Naive thymus-derived CD4-positive, alpha-beta T cell (primary cell): ENCODE data around the gene POLR2C. TPM values are rescaled to one million over a fixed set of nuclear protein-coding genes. Genes with fewer than 3 reads are reported as not detected.

Experiments
- ATAC-seq: fragments of 150-1000 bp; cut with Tn5 transposase; 2 replicates; pipeline ENCODE4 v1.10.0; 2021; ENCODE audit warnings: mild to moderate bottlenecking, moderate library complexity
- CTCF ChIA-PET: fragments of 350-600 bp; sonication (Branson Sonifier 250); formaldehyde crosslinking; loops from one replicate; lab custom pipeline; 2021; ENCODE audit warnings: antibody characterized with exemption; lab: Charles Lee
- POLR2A ChIA-PET: fragments of 350-600 bp; sonication (Branson Sonifier 250); formaldehyde crosslinking; loops from one replicate; lab custom pipeline; 2021; ENCODE audit warnings: antibody characterized with exemption, inconsistent platforms; lab: Charles Lee
- DNase-seq, 9 donors: peaks; one replicate each; pipeline versions ENCODE4 v3.0.0 to v3.0.0-alpha.2; 2020 to 2022; ENCODE audit warnings: mixed read lengths in 1 of 9
- H3K27ac ChIP-seq: one replicate; pipeline ENCODE4 v1.7.0; 2013; ENCODE audit warnings: mild to moderate bottlenecking, low read depth, low read length, moderate library complexity
- H3K27me3 ChIP-seq, 2 donors: one replicate each; pipeline ENCODE4 v1.7.0; 2013; ENCODE audit warnings: low read length in 2 of 2, mild to moderate bottlenecking in 2 of 2, moderate library complexity in 2 of 2; ENCODE audit not compliant: control insufficient read depth in 2 of 2, insufficient read depth in 2 of 2
- H3K36me3 ChIP-seq, 3 experiments: 1 replicate in 2 of 3; 2 replicates in 1 of 3; pipeline ENCODE4 v1.7.0; 2013; ENCODE audit warnings: low read length in 3 of 3, mild to moderate bottlenecking in 3 of 3, moderate library complexity in 1 of 3; ENCODE audit not compliant: insufficient read depth in 3 of 3, control insufficient read depth in 2 of 3
- H3K4me1 ChIP-seq, 2 donors: one replicate each; pipeline ENCODE4 v1.7.0; 2013; ENCODE audit warnings: low read length in 2 of 2, mild to moderate bottlenecking in 2 of 2, moderate library complexity in 1 of 2; ENCODE audit not compliant: control insufficient read depth in 2 of 2, insufficient read depth in 2 of 2
- H3K4me3 ChIP-seq: 2 replicates; pipeline ENCODE4 v1.7.0; 2013; ENCODE audit warnings: mild to moderate bottlenecking, low read length
- H3K9me3 ChIP-seq, 3 experiments: 1 replicate in 2 of 3; 2 replicates in 1 of 3; pipeline ENCODE4 v1.7.0; 2013; ENCODE audit warnings: low read length in 3 of 3; ENCODE audit not compliant: control insufficient read depth in 2 of 3
- H3K27ac Mint-ChIP-seq, 9 donors: one replicate each; pipeline ENCODE4 v1.8.0; 2020 to 2022; ENCODE audit warnings: mixed read lengths in 9 of 9, mild to moderate bottlenecking in 8 of 9, moderate library complexity in 5 of 9, inconsistent platforms in 2 of 9
- H3K27me3 Mint-ChIP-seq, 5 donors: one replicate each; pipeline ENCODE4 v1.8.0; 2021 to 2022; ENCODE audit warnings: mixed read lengths in 5 of 5, mild to moderate bottlenecking in 1 of 5
- H3K36me3 Mint-ChIP-seq, 5 donors: one replicate each; pipeline ENCODE4 v1.8.0; 2020 to 2022; ENCODE audit warnings: mixed read lengths in 5 of 5, mild to moderate bottlenecking in 3 of 5, inconsistent platforms in 1 of 5
- H3K4me1 Mint-ChIP-seq, 7 donors: one replicate each; pipeline ENCODE4 v1.8.0; 2020 to 2022; ENCODE audit warnings: mixed read lengths in 7 of 7, mild to moderate bottlenecking in 3 of 7, inconsistent platforms in 1 of 7
- H3K4me3 Mint-ChIP-seq, 10 donors: one replicate each; pipeline ENCODE4 v1.8.0; 2020 to 2022; ENCODE audit warnings: mild to moderate bottlenecking in 10 of 10, mixed read lengths in 10 of 10, moderate library complexity in 6 of 10, inconsistent platforms in 2 of 10
- H3K9me3 Mint-ChIP-seq, 11 donors: one replicate each; pipeline ENCODE4 v1.8.0; 2020 to 2022; ENCODE audit warnings: mixed read lengths in 11 of 11, mild to moderate bottlenecking in 4 of 11, inconsistent platforms in 1 of 11, moderate library complexity in 1 of 11
- intact Hi-C, 2 donors: fragments of 100-400 bp; cut with micrococcal nuclease; formaldehyde crosslinking; loops; one replicate each; pipeline ENCODE4 v1.15.1; 2023
- polyA plus RNA-seq, 2 donors: library from polyadenylated mRNA; unstranded; fragments of 300-500 nt; fragmentation: Illumina TruSeq; gene quantifications; one replicate each; pipeline ENCODE4 v1.2.3, GENCODE V29; 2021
- total RNA-seq, 6 experiments: library from RNA in 5 of 6; stranded (reverse) in 5 of 6; gene quantifications; 1 replicate in 5 of 6; 2 replicates in 1 of 6; pipeline ENCODE4 v1.2.3 and lab custom pipeline; 2021 to 2026

Gene POLR2C
- total and polyA plus RNA-seq, 7 experiments from 2014 or later = 45.0 to 96.3 (median 72.5) TPM

GRCh38 chr16:57470711-57471110, 8.2 kb downstream of the POLR2C start:
- DNase-seq (no peak), ATAC-seq (no peak)
- Mint-ChIP-seq H3K9me3 (no peaks in the 10 kb centered on the region), H3K27ac (no peak overlapping the region), H3K4me3 (no peak overlapping the region), H3K27me3 (no peaks in the 10 kb centered on the region), H3K4me1 (peaks cover 11 to 16% (median 13%) of the 10 kb centered on the region in 7 donors), H3K36me3 (peaks cover 4 to 42% (median 10%) of the 10 kb centered on the region in 5 donors)
- Histone ChIP-seq H3K27ac (no peak overlapping the region), H3K9me3 (no peaks in the 10 kb centered on the region), H3K4me1 (no peaks in the 10 kb centered on the region), H3K36me3 (peaks cover 24 to 77% (median 32%) of the 10 kb centered on the region in 3 experiments), H3K27me3 (no peaks in the 10 kb centered on the region), H3K4me3 (no peak overlapping the region)
- intact Hi-C loops = no loop called here
- CTCF ChIA-PET = no interaction called here
- POLR2A ChIA-PET = interaction anchor here (1.0 to 1.9 kb wide), 2 partner anchors 8 to 16 kb away, joined by 3 to 5 read pairs; partner anchors contain the start of genes DOK4 and POLR2C

GRCh38 chr16:57471209-57471608, 8.7 kb downstream of the POLR2C start:
- peaks cover 10 to 16% (median 12%) of the 10 kb centered on the region in 7 donors for H3K4me1 Mint-ChIP-seq
- peaks cover 0 to 37% (median 5%) of the 10 kb centered on the region in 5 donors for H3K36me3 Mint-ChIP-seq
- no peak overlapping the region for H3K27ac ChIP-seq
- CTCF ChIA-PET = no interaction called here
- H3K4me1 ChIP-seq = peaks cover 4% of the 10 kb centered on the region in 2 donors
- H3K4me3 ChIP-seq = no peak overlapping the region
- H3K27me3 ChIP-seq = no peaks in the 10 kb centered on the region
- DNase-seq (no peak), ATAC-seq (no peak)
- H3K36me3 ChIP-seq = peaks cover 19 to 72% (median 29%) of the 10 kb centered on the region in 3 experiments
- H3K27ac Mint-ChIP-seq = peak overlapping the region in 1 of 9 donors; percentile 69
- no peaks in the 10 kb centered on the region for H3K9me3 Mint-ChIP-seq
- H3K27me3 Mint-ChIP-seq = no peaks in the 10 kb centered on the region
- H3K4me3 Mint-ChIP-seq = no peak overlapping the region
- intact Hi-C loops = no loop called here
- H3K9me3 ChIP-seq = no peaks in the 10 kb centered on the region
- POLR2A ChIA-PET = interaction anchor here (1.0 to 1.9 kb wide), 3 partner anchors 8 to 16 kb away, joined by 3 to 5 read pairs (median 3); partner anchors contain the start of genes DOK4 and POLR2C

- ChIA-PET CTCF (interaction anchor here (0.6 to 1.3 kb wide), 2 partner anchors 14 to 172 kb away, joined by 3 read pairs; partner anchors contain the start of gene DOK4), POLR2A (interaction anchor here (1.0 to 1.9 kb wide), 3 partner anchors 9 to 15 kb away, joined by 3 to 5 read pairs (median 3); partner anchors contain the start of genes DOK4 and POLR2C)
- H3K4me3 ChIP-seq = no peak overlapping the region
- ATAC-seq (no peak), DNase-seq (no peak)
- H3K4me1 ChIP-seq = peaks cover 7 to 8% of the 10 kb centered on the region in 2 donors
- peak overlapping the region in 5 of 9 donors; percentile 8 to 81 (median 65) for H3K27ac Mint-ChIP-seq
- intact Hi-C loops = no loop called here
- no peak overlapping the region for H3K4me3 Mint-ChIP-seq
- H3K27me3 Mint-ChIP-seq = no peaks in the 10 kb centered on the region
- H3K36me3 ChIP-seq = peaks cover 16 to 63% (median 24%) of the 10 kb centered on the region in 3 experiments
- peak overlapping the region; percentile 2 for H3K27ac ChIP-seq
- peaks cover 0 to 33% (median 5%) of the 10 kb centered on the region in 5 donors for H3K36me3 Mint-ChIP-seq
- H3K9me3 Mint-ChIP-seq = no peaks in the 10 kb centered on the region
- peaks cover 13 to 19% (median 17%) of the 10 kb centered on the region in 7 donors for H3K4me1 Mint-ChIP-seq
- H3K9me3 ChIP-seq = no peaks in the 10 kb centered on the region
- no peaks in the 10 kb centered on the region for H3K27me3 ChIP-seq
These were observed 9.6 kb downstream of the POLR2C start for GRCh38 chr16:57471852-57472664.

GRCh38 chr16:57472665-57473060, 10.2 kb downstream of the POLR2C start:
- H3K27me3 ChIP-seq = no peaks in the 10 kb centered on the region
- Mint-ChIP-seq H3K4me1 (peaks cover 11 to 20% (median 15%) of the 10 kb centered on the region in 7 donors), H3K27ac (peak overlapping the region in 3 of 9 donors; percentile 8 to 83 (median 77)), H3K4me3 (no peak overlapping the region), H3K36me3 (peaks cover 0 to 30% (median 4%) of the 10 kb centered on the region in 5 donors), H3K9me3 (no peaks in the 10 kb centered on the region), H3K27me3 (no peaks in the 10 kb centered on the region)
- H3K4me1 ChIP-seq = peaks cover 7 to 8% of the 10 kb centered on the region in 2 donors
- H3K27ac ChIP-seq = peak overlapping the region; percentile 2
- POLR2A ChIA-PET = no interaction called here
- no peaks in the 10 kb centered on the region for H3K9me3 ChIP-seq
- no peak overlapping the region for H3K4me3 ChIP-seq
- peaks cover 16 to 57% (median 24%) of the 10 kb centered on the region in 3 experiments for H3K36me3 ChIP-seq
- DNase-seq (no peak), ATAC-seq (no peak)
- CTCF ChIA-PET = interaction anchor here (1.3 kb wide), 1 partner anchor 172 kb away, joined by 3 read pairs; no protein-coding TSS in a partner anchor
- intact Hi-C loops = no loop called here

- H3K36me3 Mint-ChIP-seq = peaks cover 0 to 26% (median 3%) of the 10 kb centered on the region in 5 donors
- peaks cover 7 to 8% of the 10 kb centered on the region in 2 donors for H3K4me1 ChIP-seq
- no peak overlapping the region for H3K4me3 ChIP-seq
- H3K4me1 Mint-ChIP-seq = peaks cover 9 to 19% (median 14%) of the 10 kb centered on the region in 7 donors
- ATAC-seq = no peak
- intact Hi-C loops = no loop called here
- H3K9me3 Mint-ChIP-seq = no peaks in the 10 kb centered on the region
- CTCF ChIA-PET = interaction anchor here (1.3 to 1.5 kb wide), 2 partner anchors 11 to 173 kb away, joined by 3 to 4 read pairs; partner anchors contain the start of gene POLR2C
- no peak overlapping the region for H3K27ac ChIP-seq
- no peak overlapping the region for H3K27ac Mint-ChIP-seq
- DNase-seq = no peak
- H3K9me3 ChIP-seq = no peaks in the 10 kb centered on the region
- H3K27me3 ChIP-seq = no peaks in the 10 kb centered on the region
- H3K27me3 Mint-ChIP-seq = no peaks in the 10 kb centered on the region
- peaks cover 16 to 51% (median 20%) of the 10 kb centered on the region in 3 experiments for H3K36me3 ChIP-seq
- no peak overlapping the region for H3K4me3 Mint-ChIP-seq
- POLR2A ChIA-PET = no interaction called here
These were observed 10.8 kb downstream of the POLR2C start for GRCh38 chr16:57473176-57473840.

- ChIA-PET CTCF (interaction anchor here (1.1 to 1.5 kb wide), 2 partner anchors 11 to 12 kb away, joined by 3 to 4 read pairs; partner anchors contain the start of gene POLR2C), POLR2A (interaction anchor here (1.1 kb wide), 1 partner anchor 12 kb away, joined by 3 read pairs; the partner anchor contains the start of gene POLR2C)
- peak overlapping the region in 3 of 9 donors; percentile 6 to 50 (median 18) for H3K27ac Mint-ChIP-seq
These were observed 11.4 kb downstream of the POLR2C start for GRCh38 chr16:57473906-57474305.

More at GRCh38 chr16:57473906-57474305, 11.4 kb downstream of the POLR2C start:
- Histone ChIP-seq H3K9me3 (no peaks in the 10 kb centered on the region), H3K36me3 (peaks cover 14 to 45% (median 14%) of the 10 kb centered on the region in 3 experiments), H3K27ac (no peak overlapping the region), H3K27me3 (no peaks in the 10 kb centered on the region), H3K4me3 (no peak overlapping the region), H3K4me1 (peaks cover 7 to 8% of the 10 kb centered on the region in 2 donors)
- Mint-ChIP-seq H3K36me3 (peaks cover 0 to 20% (median 0%) of the 10 kb centered on the region in 5 donors), H3K4me3 (no peak overlapping the region), H3K9me3 (no peaks in the 10 kb centered on the region), H3K4me1 (peaks cover 9 to 22% (median 14%) of the 10 kb centered on the region in 7 donors), H3K27me3 (no peaks in the 10 kb centered on the region)
- DNase-seq (no peak), ATAC-seq (no peak)
- intact Hi-C loops = no loop called here
